Measurements from ENCODE around the gene ATP11A.

GRCh38 chr13:112696001-112696868, 6.4 kb downstream of the ATP11A start:
- TF ChIP-seq GATA2 (IDR thresholded peaks at IDR 0.05; ENCODE audit: low read depth, low read length), result no peak
- TF ChIP-seq GATA3 (IDR thresholded peaks at IDR 0.05; ENCODE audit: low read depth, low read length), result no peak
